Neural progenitor cell (in vitro differentiated cells): Measurements from ENCODE around the gene TTC8.

ENCODE experiments used
- EZH2 ChIP-seq: fragments of 200-600 bp; sonication (generic); IDR thresholded peaks from 2 replicates; pipeline ENCODE4 v1.6.1; 2017; ENCODE audit warnings: antibody characterized with exemption, mild to moderate bottlenecking, moderate library complexity
- EZH2phosphoT487 ChIP-seq: fragments of 200-600 bp; sonication (generic); IDR thresholded peaks from 2 replicates; pipeline ENCODE4 v1.6.1; 2017; ENCODE audit warnings: antibody characterized with exemption
- TF ChIP-seq, protein P1 (sequence below): fragments of 200-600 bp; sonication (generic); IDR thresholded peaks from 2 replicates; pipeline ENCODE4 v1.5.1; 2017; ENCODE audit warnings: antibody characterized with exemption, mild to moderate bottlenecking

DNA sequence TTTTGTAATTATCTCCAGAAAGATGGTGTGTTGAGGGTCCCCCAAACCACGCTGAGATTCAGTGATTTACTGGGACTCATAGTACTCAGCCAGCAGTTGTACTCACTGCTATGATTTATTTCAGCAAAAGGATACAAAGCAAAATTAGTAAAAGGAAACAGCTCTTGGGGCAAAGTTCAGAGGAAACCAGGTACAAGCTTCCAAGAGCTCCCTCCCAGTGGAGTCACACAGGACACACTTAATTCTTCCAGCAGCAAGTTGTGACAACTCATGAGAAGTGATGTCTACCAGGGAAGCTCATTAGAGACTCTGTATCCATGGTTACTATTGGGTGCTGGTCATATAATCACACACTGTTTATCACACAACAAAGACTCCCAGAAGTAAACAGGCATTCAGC lies 38.7 kb downstream of the TTC8 start:
- TF ChIP-seq, protein P1, sequence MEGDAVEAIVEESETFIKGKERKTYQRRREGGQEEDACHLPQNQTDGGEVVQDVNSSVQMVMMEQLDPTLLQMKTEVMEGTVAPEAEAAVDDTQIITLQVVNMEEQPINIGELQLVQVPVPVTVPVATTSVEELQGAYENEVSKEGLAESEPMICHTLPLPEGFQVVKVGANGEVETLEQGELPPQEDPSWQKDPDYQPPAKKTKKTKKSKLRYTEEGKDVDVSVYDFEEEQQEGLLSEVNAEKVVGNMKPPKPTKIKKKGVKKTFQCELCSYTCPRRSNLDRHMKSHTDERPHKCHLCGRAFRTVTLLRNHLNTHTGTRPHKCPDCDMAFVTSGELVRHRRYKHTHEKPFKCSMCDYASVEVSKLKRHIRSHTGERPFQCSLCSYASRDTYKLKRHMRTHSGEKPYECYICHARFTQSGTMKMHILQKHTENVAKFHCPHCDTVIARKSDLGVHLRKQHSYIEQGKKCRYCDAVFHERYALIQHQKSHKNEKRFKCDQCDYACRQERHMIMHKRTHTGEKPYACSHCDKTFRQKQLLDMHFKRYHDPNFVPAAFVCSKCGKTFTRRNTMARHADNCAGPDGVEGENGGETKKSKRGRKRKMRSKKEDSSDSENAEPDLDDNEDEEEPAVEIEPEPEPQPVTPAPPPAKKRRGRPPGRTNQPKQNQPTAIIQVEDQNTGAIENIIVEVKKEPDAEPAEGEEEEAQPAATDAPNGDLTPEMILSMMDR = no peak
- TF ChIP-seq EZH2 (no peak), EZH2phosphoT487 (no peak)
